Osteocyte (in vitro differentiated cells): Measurements from ENCODE around the gene LRRC8A. TPM values are rescaled to one million over a fixed set of nuclear protein-coding genes. Genes with fewer than 3 reads are reported as not detected.

Source experiments
- DNase-seq: peaks from one replicate; pipeline ENCODE4 v3.0.0; 2021; ENCODE audit warnings: mixed read lengths; ENCODE audit not compliant: unreplicated experiment; ENCODE audit errors: extremely low spot score
- H3K27ac Mint-ChIP-seq: one replicate; pipeline ENCODE4 v1.8.0; 2021; ENCODE audit warnings: mild to moderate bottlenecking, mixed read lengths; ENCODE audit not compliant: unreplicated experiment
- H3K27me3 Mint-ChIP-seq: one replicate; pipeline ENCODE4 v1.8.0; 2021; ENCODE audit warnings: mixed read lengths; ENCODE audit not compliant: unreplicated experiment
- H3K36me3 Mint-ChIP-seq: one replicate; pipeline ENCODE4 v1.8.0; 2021; ENCODE audit warnings: mixed read lengths; ENCODE audit not compliant: unreplicated experiment
- H3K4me1 Mint-ChIP-seq: one replicate; pipeline ENCODE4 v1.8.0; 2021; ENCODE audit warnings: mixed read lengths; ENCODE audit not compliant: unreplicated experiment
- H3K4me3 Mint-ChIP-seq: one replicate; pipeline ENCODE4 v1.8.0; 2021; ENCODE audit warnings: mild to moderate bottlenecking, moderate library complexity, mixed read lengths; ENCODE audit not compliant: unreplicated experiment
- H3K9me3 Mint-ChIP-seq: one replicate; pipeline ENCODE4 v1.8.0; 2021; ENCODE audit warnings: mixed read lengths; ENCODE audit not compliant: unreplicated experiment
- total RNA-seq: library from RNA; stranded (reverse); gene quantifications from 2 replicates; pipeline ENCODE4 v1.2.1, GENCODE V29; 2021
- TF ChIP-seq, protein P1 (sequence below): fragments of 200-600 bp; sonication (generic); IDR thresholded peaks from 2 replicates; pipeline ENCODE4 v1.5.0; 2021; ENCODE audit warnings: antibody characterized with exemption, mild to moderate bottlenecking, moderate library complexity

The LRRC8A gene
- total RNA-seq, 1 donor from 2014 or later, result 42.8 TPM

DNA sequence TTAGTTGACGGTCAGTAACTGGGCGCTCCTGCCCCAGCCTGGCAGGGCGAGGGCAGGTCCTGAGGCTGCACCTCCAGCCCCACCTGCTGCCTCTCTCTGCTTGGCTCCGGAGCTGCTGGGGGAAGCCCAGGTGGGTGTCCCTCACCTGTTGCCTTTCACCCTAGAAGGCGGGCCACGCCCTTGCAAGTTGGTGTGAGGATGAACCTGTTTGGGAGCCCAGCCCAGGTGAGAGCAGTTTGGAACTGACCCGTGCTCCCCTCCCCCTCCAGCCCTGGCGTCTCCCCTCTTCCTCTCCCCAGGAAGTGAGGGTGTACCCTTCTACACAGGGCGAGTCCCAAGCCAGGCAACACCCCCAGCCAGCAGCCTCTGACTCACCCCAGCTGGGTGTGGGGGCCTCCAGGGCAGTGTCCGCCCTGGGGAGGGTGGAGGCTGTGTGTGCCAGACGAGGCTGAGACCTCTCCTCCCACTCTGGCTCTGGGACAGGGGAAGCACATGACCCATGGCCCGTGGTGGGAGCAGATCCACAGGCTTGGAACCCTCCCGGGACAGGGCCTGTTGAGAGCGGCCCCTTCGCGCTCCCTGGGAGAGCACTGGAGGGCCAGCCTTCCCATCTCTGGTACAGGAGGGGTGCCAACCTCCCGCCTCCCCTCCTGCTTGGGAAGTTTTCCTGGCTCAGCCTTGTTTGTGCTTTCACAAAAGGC, 10.4 kb downstream of the LRRC8A start:
- Mint-ChIP-seq H3K27ac (peak overlapping the region; percentile 77), H3K27me3 (no peaks in the 10 kb centered on the region), H3K9me3 (no peaks in the 10 kb centered on the region), H3K4me3 (no peak overlapping the region), H3K36me3 (peaks cover 13% of the 10 kb centered on the region), H3K4me1 (peaks cover 60% of the 10 kb centered on the region)
- DNase-seq, result peak; percentile 90
- TF ChIP-seq, protein P1, sequence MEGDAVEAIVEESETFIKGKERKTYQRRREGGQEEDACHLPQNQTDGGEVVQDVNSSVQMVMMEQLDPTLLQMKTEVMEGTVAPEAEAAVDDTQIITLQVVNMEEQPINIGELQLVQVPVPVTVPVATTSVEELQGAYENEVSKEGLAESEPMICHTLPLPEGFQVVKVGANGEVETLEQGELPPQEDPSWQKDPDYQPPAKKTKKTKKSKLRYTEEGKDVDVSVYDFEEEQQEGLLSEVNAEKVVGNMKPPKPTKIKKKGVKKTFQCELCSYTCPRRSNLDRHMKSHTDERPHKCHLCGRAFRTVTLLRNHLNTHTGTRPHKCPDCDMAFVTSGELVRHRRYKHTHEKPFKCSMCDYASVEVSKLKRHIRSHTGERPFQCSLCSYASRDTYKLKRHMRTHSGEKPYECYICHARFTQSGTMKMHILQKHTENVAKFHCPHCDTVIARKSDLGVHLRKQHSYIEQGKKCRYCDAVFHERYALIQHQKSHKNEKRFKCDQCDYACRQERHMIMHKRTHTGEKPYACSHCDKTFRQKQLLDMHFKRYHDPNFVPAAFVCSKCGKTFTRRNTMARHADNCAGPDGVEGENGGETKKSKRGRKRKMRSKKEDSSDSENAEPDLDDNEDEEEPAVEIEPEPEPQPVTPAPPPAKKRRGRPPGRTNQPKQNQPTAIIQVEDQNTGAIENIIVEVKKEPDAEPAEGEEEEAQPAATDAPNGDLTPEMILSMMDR, result no peak

- H3K36me3 Mint-ChIP-seq, result peaks cover 13% of the 10 kb centered on the region
- H3K27ac Mint-ChIP-seq, result peak overlapping the region; percentile 77
- TF ChIP-seq, protein P1, result no peak
- DNase-seq, result no peak
- H3K27me3 Mint-ChIP-seq, result no peaks in the 10 kb centered on the region
- H3K9me3 Mint-ChIP-seq, result no peaks in the 10 kb centered on the region
- H3K4me3 Mint-ChIP-seq, result peak overlapping the region; percentile 22
- peaks cover 51% of the 10 kb centered on the region for H3K4me1 Mint-ChIP-seq
These were observed 11.4 kb downstream of the LRRC8A start for GRCh38 chr9:128893354-128893753.

DNA sequence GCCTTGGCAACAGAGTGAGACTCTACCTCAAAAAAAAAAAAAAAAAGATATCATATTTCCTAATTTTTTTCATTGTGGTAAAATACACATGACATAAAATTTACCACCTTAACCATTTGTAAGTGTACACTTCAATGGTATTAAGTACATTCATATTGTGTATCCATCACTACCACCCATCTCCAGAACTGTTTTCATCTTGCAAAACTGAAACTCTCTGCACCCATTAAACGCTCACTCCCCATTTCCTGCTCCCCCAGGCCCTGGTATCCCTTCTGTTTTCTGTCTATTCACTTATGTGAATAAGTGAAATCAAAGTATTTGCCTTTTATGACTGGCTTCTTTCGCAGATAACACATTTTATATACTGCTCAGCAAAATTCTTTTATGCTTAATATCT, 12.8 kb downstream of the LRRC8A start:
- Mint-ChIP-seq H3K4me1 (peaks cover 48% of the 10 kb centered on the region), H3K36me3 (peaks cover 9% of the 10 kb centered on the region), H3K9me3 (no peaks in the 10 kb centered on the region), H3K4me3 (no peak overlapping the region), H3K27ac (peak overlapping the region; percentile 52), H3K27me3 (no peaks in the 10 kb centered on the region)
- DNase-seq, result no peak
- TF ChIP-seq, protein P1, result no peak

DNA sequence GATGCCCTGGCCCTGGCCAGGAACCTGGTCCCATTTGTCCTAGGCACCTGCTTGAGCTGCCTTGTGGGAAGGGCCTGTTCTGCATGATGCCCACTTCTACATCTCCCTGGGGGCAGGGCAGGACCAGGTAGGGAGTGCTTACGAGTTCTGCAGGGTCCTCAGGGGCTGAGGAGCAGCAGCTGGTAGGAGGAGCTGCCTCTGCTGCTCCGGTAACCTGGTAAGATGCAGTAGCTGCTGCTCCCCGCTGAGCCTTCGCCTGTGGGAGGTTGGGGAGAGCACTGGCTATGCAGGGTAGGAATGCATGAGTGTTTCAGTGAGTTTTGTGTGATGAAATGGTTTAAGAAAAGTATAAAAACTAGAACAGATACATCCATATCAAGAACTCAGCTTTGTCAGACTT, 13.6 kb downstream of the LRRC8A start:
- H3K27me3 Mint-ChIP-seq, result no peaks in the 10 kb centered on the region
- peaks cover 47% of the 10 kb centered on the region for H3K4me1 Mint-ChIP-seq
- no peak overlapping the region for H3K4me3 Mint-ChIP-seq
- no peaks in the 10 kb centered on the region for H3K9me3 Mint-ChIP-seq
- DNase-seq, result no peak
- H3K27ac Mint-ChIP-seq, result peak overlapping the region; percentile 47
- TF ChIP-seq, protein P1, result no peak
- peaks cover 9% of the 10 kb centered on the region for H3K36me3 Mint-ChIP-seq

- DNase-seq, result no peak
- TF ChIP-seq, protein P1, result no peak
These were observed 16.4 kb downstream of the LRRC8A start for GRCh38 chr9:128898382-128898781.

More at GRCh38 chr9:128898382-128898781, 16.4 kb downstream of the LRRC8A start:
- Mint-ChIP-seq H3K27me3 (no peaks in the 10 kb centered on the region), H3K4me3 (no peak overlapping the region), H3K27ac (peak overlapping the region; percentile 54), H3K36me3 (peaks cover 6% of the 10 kb centered on the region), H3K4me1 (peaks cover 44% of the 10 kb centered on the region), H3K9me3 (no peaks in the 10 kb centered on the region)
